ENCODE data around the gene ZC3H13.

Gene ZC3H13

GRCh38 chr13:46097663-46098062 lies 45.1 kb upstream of the ZC3H13 start:
- no peak for DNase-seq (ENCODE audit: extremely low read depth, low read depth)
- no peak for TF ChIP-seq CTCF (IDR thresholded peaks at IDR 0.05; ENCODE audit: low read depth, low read length, missing control alignments)

GRCh38 chr13:46097015-46097414 lies 44.5 kb upstream of the ZC3H13 start:
- no peak for DNase-seq (ENCODE audit: extremely low read depth, low read depth)
- no peak overlapping the region for H3K4me3 ChIP-seq (replicated peaks; ENCODE audit: low read depth, low read length)
- no peak for TF ChIP-seq CTCF (IDR thresholded peaks at IDR 0.05; ENCODE audit: low read depth, low read length, missing control alignments)

More at GRCh38 chr13:46097663-46098062, 45.1 kb upstream of the ZC3H13 start:
- no peak overlapping the region for H3K4me3 ChIP-seq (replicated peaks; ENCODE audit: low read depth, low read length)

- no peak for TF ChIP-seq CTCF (IDR thresholded peaks at IDR 0.05; ENCODE audit: low read depth, low read length, missing control alignments)
- H3K4me3 ChIP-seq (replicated peaks; ENCODE audit: low read depth, low read length): no peak overlapping the region
- DNase-seq (ENCODE audit: extremely low read depth, low read depth): no peak
These were observed 41.9 kb upstream of the ZC3H13 start for GRCh38 chr13:46094478-46094877.

- no peak for DNase-seq (ENCODE audit: extremely low read depth, low read depth)
- no peak for TF ChIP-seq CTCF (IDR thresholded peaks at IDR 0.05; ENCODE audit: low read depth, low read length, missing control alignments)
- no peak overlapping the region for H3K4me3 ChIP-seq (replicated peaks; ENCODE audit: low read depth, low read length)
These were observed 36.4 kb upstream of the ZC3H13 start for GRCh38 chr13:46088821-46089562.

GRCh38 chr13:46087481-46087880 lies 34.9 kb upstream of the ZC3H13 start:
- H3K4me3 ChIP-seq (replicated peaks; ENCODE audit: low read depth, low read length): no peak overlapping the region
- no peak for TF ChIP-seq CTCF (IDR thresholded peaks at IDR 0.05; ENCODE audit: low read depth, low read length, missing control alignments)
- no peak for DNase-seq (ENCODE audit: extremely low read depth, low read depth)

- DNase-seq (ENCODE audit: extremely low read depth, low read depth): no peak
- TF ChIP-seq CTCF (IDR thresholded peaks at IDR 0.05; ENCODE audit: low read depth, low read length, missing control alignments): no peak
- no peak overlapping the region for H3K4me3 ChIP-seq (replicated peaks; ENCODE audit: low read depth, low read length)
These were observed 34.4 kb upstream of the ZC3H13 start for GRCh38 chr13:46086985-46087384.
